Tibial nerve (tissue), 4 donors: ENCODE data around the gene CCDC69. TPM values are rescaled to one million over a fixed set of nuclear protein-coding genes. Genes with fewer than 3 reads are reported as not detected.
"Not testable (repeated sequence)": the region's sequence is repeated elsewhere in the genome, so short reads cannot be mapped to it uniquely, and the experiment has no call there.

Experiments
- DNase-seq, 2 donors: peaks; one replicate each; pipeline ENCODE4 v3.0.0-alpha.2; 2019; ENCODE audit warnings: low spot score in 2 of 2
- H3K27ac ChIP-seq, 4 donors: fragments of 200-600 bp; sonication (generic) in 3 of 4; one replicate each; pipeline ENCODE4 v1.5.1; 2017 to 2019; ENCODE audit warnings: mild to moderate bottlenecking in 1 of 4
- H3K27me3 ChIP-seq, 2 donors: fragments of 200-600 bp; sonication (generic) in 1 of 2; one replicate each; pipeline versions ENCODE4 v1.5.1 to v1.6.0; 2017 to 2019
- H3K36me3 ChIP-seq, 3 donors: fragments of 200-600 bp; sonication (generic); one replicate each; pipeline ENCODE4 v1.5.1; 2018 to 2019
- H3K4me1 ChIP-seq, 4 donors: fragments of 200-600 bp; sonication (generic) in 3 of 4; one replicate each; pipeline ENCODE4 v1.5.1; 2017 to 2019
- H3K4me3 ChIP-seq, 4 donors: fragments of 200-600 bp; sonication (generic) in 3 of 4; one replicate each; pipeline ENCODE4 v1.5.1; 2017 to 2019; ENCODE audit warnings: mild to moderate bottlenecking in 1 of 4, moderate library complexity in 1 of 4
- H3K9me3 ChIP-seq, 4 donors: fragments of 200-600 bp; sonication (generic) in 3 of 4; one replicate each; pipeline ENCODE4 v1.5.1; 2017 to 2019
- EP300 ChIP-seq, 2 donors: sonication (generic); formaldehyde crosslinking; IDR thresholded peaks; one replicate each; pipeline ENCODE4 v1.6.1; 2017; ENCODE audit warnings: antibody characterized with exemption in 2 of 2, mild to moderate bottlenecking in 1 of 2
- POLR2A ChIP-seq, 2 donors: fragments of 450-650 bp; IDR thresholded peaks; one replicate each; pipeline ENCODE4 v1.6.1; 2017; ENCODE audit warnings: antibody characterized with exemption in 2 of 2, mild to moderate bottlenecking in 2 of 2, moderate library complexity in 2 of 2
- WGBS, 2 donors: methylation state at CpG; one replicate each; pipeline ENCODE4 v1.1.5; 2018; 5-methylcytosine and 5-hydroxymethylcytosine counted together
- total RNA-seq, 4 donors: library from RNA; depleted of rRNA; stranded (reverse); fragments of >200 nt; gene quantifications; one replicate each; pipeline ENCODE4 v1.1.0, GENCODE V29; 2016
- TF ChIP-seq, protein P1 (sequence below), 5 experiments: fragments of 200-600 bp in 3 of 5; fragments of 450-650 bp in 2 of 5; sonication (generic) in 3 of 5; IDR thresholded peaks; one replicate each; pipeline ENCODE4 v1.5.1; 2016 to 2019; ENCODE audit warnings: antibody characterized with exemption in 5 of 5, mild to moderate bottlenecking in 3 of 5, moderate library complexity in 2 of 5

The CCDC69 gene
- total RNA-seq, 4 donors from 2014 or later = 95.6 to 201 (median 112) TPM

DNA sequence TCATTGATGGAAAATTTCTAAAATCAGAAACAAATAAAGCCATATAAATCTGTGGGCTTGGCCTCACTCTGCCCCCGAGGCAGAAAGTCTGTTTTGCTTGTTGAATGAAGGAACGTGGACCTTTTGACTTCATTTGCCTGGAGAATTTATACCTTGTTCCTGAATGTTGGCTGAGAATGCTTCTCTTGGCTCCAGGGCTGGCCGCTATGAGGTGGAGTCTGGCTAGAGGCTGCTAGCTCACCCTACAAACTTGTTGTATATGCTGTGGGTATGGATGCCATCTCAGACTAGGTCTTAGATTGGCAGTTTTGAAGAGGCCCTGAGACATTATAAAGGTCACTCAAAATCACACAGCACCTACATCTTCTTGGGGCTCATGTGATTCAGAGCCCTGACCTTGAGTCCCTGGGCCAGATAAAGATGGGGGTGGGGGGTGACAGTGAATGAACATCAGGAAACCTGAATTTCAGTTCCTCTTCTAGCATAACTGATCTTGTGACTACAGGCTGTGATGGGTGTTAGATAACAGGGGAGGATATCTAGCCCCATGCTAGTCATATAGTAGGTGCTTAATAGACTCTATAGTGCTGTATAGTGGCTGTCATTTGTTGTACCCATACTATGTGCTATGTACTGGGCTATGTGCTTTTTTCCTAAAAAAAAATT, 31.9 kb upstream of the CCDC69 start:
- Histone ChIP-seq H3K4me1 (peaks cover 0 to 50% (median 13%) of the 10 kb centered on the region in 4 donors), H3K9me3 (no peaks in the 10 kb centered on the region), H3K27me3 (no peaks in the 10 kb centered on the region), H3K27ac (no peak overlapping the region), H3K4me3 (no peak overlapping the region), H3K36me3 (peaks cover 0 to 8% (median 0%) of the 10 kb centered on the region in 3 donors)
- WGBS, 2 donors = 87 to 95% methylated on average over 3 of the region's 3 CpGs
- TF ChIP-seq POLR2A (IDR thresholded peaks at IDR 0.05) (no peak), EP300 (IDR thresholded peaks at IDR 0.05) (no peak)
- DNase-seq = no peak

DNA sequence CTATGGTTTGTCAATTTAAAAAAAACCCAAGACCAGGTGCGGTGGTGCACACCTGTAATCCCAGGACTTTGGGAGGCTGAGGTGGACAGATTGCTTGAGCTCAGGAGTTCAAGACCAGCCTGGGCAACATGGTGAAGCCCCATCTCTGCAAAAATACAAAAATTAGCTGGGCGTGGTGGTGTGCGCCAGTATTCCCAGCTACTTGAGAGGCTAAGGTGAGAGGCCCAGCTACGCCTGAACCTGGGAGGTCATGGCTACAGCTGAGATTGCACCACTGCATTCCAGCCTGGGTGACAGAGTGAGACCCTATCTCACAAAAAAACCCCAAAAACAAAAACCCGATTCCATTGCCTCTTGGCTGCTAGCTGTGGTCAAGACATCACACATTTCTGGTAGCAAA, 31.1 kb upstream of the CCDC69 start:
- H3K4me3 ChIP-seq, DNase-seq, H3K36me3 ChIP-seq, H3K9me3 ChIP-seq, H3K27me3 ChIP-seq, H3K27ac ChIP-seq: not testable (repeated sequence)
- peaks cover 0 to 51% (median 13%) of the 10 kb centered on the region in 4 donors for H3K4me1 ChIP-seq
- WGBS, 2 donors = 94 to 100% methylated on average over 5 of the region's 5 CpGs

DNA sequence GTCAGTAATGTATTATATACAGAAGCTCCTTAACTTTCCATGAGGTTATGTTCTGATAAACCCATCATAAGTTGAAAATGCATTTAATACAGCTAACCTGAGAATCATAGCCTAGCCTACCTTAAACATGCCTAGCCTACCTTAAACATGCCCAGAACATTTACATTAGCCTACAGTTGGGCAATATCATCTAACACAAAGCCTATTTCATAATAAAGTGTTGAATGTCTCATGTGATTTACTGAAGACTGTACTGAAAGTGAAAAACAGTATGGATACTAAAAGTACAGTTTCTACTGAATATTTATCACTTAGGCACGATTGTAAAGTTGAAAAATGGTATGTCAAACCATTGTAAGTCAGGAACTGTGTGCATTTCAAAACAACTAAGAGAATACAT, 30.7 kb upstream of the CCDC69 start:
- no peak for DNase-seq
- TF ChIP-seq EP300 (IDR thresholded peaks at IDR 0.05) (no peak), POLR2A (IDR thresholded peaks at IDR 0.05) (no peak)
- TF ChIP-seq, protein P1, sequence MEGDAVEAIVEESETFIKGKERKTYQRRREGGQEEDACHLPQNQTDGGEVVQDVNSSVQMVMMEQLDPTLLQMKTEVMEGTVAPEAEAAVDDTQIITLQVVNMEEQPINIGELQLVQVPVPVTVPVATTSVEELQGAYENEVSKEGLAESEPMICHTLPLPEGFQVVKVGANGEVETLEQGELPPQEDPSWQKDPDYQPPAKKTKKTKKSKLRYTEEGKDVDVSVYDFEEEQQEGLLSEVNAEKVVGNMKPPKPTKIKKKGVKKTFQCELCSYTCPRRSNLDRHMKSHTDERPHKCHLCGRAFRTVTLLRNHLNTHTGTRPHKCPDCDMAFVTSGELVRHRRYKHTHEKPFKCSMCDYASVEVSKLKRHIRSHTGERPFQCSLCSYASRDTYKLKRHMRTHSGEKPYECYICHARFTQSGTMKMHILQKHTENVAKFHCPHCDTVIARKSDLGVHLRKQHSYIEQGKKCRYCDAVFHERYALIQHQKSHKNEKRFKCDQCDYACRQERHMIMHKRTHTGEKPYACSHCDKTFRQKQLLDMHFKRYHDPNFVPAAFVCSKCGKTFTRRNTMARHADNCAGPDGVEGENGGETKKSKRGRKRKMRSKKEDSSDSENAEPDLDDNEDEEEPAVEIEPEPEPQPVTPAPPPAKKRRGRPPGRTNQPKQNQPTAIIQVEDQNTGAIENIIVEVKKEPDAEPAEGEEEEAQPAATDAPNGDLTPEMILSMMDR (IDR thresholded peaks at IDR 0.05) = no peak
- no peaks in the 10 kb centered on the region for H3K9me3 ChIP-seq
- no peak overlapping the region for H3K4me3 ChIP-seq
- H3K4me1 ChIP-seq = peaks cover 0 to 51% (median 13%) of the 10 kb centered on the region in 4 donors
- no peak overlapping the region for H3K27ac ChIP-seq
- WGBS, 2 donors = 63 to 73% methylated on average over 1 of the region's 1 CpG
- H3K27me3 ChIP-seq = no peaks in the 10 kb centered on the region
- H3K36me3 ChIP-seq = peaks cover 0 to 2% (median 0%) of the 10 kb centered on the region in 3 donors

DNA sequence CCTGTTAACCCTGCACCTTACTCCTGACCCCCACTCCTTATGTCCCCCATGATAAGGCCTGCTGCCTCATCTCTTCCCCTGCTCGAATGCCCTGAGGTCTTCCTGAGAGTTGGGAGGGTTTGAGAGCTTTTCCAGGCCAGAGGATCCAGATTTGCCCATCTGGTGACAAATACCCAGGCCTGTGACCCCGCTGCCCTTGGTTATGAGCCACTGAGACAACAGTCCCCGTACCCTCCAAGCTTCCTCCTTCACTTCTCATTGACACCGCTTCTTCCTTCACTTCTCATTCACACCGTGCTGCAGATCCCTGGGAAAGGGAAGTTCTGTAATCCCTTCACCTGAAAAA, 29.7 kb upstream of the CCDC69 start:
- H3K4me1 ChIP-seq = peaks cover 0 to 51% (median 13%) of the 10 kb centered on the region in 4 donors
- 30 to 41% methylated on average over 5 of the region's 5 CpGs for WGBS, 2 donors
- H3K27ac ChIP-seq = peak overlapping the region in 3 of 4 donors; percentile 73 to 88 (median 83)
- DNase-seq = no peak
- TF ChIP-seq, protein P1 (IDR thresholded peaks at IDR 0.05) = no peak
- TF ChIP-seq EP300 (IDR thresholded peaks at IDR 0.05) = no peak
- no peak for TF ChIP-seq POLR2A (IDR thresholded peaks at IDR 0.05)
- H3K9me3 ChIP-seq = no peaks in the 10 kb centered on the region
- H3K4me3 ChIP-seq = peak overlapping the region; percentile 49 to 89 (median 68)
- H3K36me3 ChIP-seq = no peaks in the 10 kb centered on the region
- H3K27me3 ChIP-seq = no peaks in the 10 kb centered on the region

DNA sequence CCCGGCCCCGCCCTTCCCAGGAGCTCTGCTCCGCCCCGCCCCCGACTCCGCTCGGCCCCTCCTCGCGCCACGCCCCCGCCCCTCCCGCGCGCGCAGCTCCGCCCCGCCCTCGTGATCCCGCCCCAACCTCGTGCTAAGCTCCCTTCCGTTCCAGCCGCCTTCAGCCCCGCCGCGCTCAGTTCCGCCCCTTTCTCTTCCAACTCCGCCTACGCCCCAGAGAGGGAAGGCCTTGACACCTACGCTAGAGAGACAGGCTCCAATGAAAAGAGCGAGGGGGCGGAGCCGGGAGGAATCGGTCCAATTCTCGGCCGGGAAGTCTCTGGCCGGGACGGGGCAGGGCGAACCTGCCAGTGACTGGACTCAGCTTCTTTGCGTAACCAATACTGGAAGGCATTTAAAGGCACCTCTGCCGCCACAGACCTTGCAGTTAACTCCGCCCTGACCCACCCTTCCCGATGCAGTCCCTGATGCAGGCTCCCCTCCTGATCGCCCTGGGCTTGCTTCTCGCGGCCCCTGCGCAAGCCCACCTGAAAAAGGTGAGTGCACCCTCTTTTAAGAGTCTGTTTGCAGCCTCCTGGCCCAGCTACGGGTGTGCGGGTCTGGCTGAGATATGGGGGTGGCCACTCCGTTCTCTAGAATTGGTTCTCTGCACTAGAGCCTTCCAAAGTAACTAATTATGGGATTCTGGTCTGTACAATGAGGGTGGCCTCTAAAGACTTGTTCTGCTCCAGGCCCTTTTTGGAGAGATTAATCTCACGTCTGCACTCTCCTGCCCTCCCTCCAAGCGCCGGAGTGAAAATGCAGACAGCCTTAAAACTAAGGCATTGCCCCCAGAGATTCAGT, 29.1 kb upstream of the CCDC69 start, which contains the start of gene GM2A:
GM2A (plus strand) TSS at position 424 of the 843 bp plus-strand sequence; CDS start at position 456, 32 bp downstream.
- Histone ChIP-seq H3K27ac (peak within 1 kb of the TSS; percentile 60 to 88 (median 79)), H3K36me3 (no peaks in the 10 kb centered on the region), H3K4me1 (peaks cover 0 to 51% (median 13%) of the 10 kb centered on the region in 4 donors), H3K27me3 (no peaks in the 10 kb centered on the region), H3K4me3 (peak within 1 kb of the TSS; percentile 49 to 89 (median 69)), H3K9me3 (no peaks in the 10 kb centered on the region)
- TF ChIP-seq POLR2A (IDR thresholded peaks at IDR 0.05) (peak; percentile 81 to 83), EP300 (IDR thresholded peaks at IDR 0.05) (peak; percentile 43 to 89)
- TF ChIP-seq, protein P1 (IDR thresholded peaks at IDR 0.05) = no peak
- WGBS, 2 donors = 0 to 1% methylated on average over 23 to 44 of the region's 52 CpGs
- peak; percentile 98 for DNase-seq

DNA sequence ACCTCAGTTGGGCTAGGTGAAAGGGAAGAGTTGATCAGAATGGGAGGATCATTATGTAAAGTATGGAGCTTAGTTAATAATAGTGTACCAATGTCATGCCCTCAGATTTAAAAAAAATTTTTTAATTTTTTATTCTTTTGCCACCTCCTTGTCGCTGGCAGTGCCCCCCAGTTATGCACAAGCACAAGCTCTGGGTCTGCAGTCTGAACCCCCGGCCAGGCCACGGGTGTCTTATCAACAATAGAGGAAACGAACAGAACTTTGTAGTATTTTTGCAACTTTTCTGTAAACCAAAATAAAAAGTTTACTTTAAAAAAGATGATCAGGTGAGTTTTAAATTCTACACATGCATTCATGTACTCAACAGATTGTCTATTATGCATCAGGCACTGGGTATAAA, 27.7 kb upstream of the CCDC69 start:
- peak overlapping the region in 3 of 4 donors; percentile 75 to 78 (median 77) for H3K27ac ChIP-seq
- WGBS, 2 donors = 93 to 94% methylated on average over 4 of the region's 4 CpGs

More for the DNA sequence above, 27.7 kb upstream of the CCDC69 start:
- Histone ChIP-seq H3K9me3 (no peaks in the 10 kb centered on the region), H3K4me1 (peaks cover 0 to 47% (median 13%) of the 10 kb centered on the region in 4 donors), H3K27me3 (no peaks in the 10 kb centered on the region), H3K36me3 (no peaks in the 10 kb centered on the region), H3K4me3 (no peak overlapping the region)
- TF ChIP-seq, protein P1 (IDR thresholded peaks at IDR 0.05) = no peak
- TF ChIP-seq POLR2A (IDR thresholded peaks at IDR 0.05) (no peak), EP300 (IDR thresholded peaks at IDR 0.05) (no peak)
- DNase-seq = no peak
